Hair follicular keratinocyte (primary cell): ENCODE results near the gene FOXR2. TPM values are rescaled to one million over a fixed set of nuclear protein-coding genes. Genes with fewer than 3 reads are reported as not detected.

Source experiments
- total RNA-seq: library from RNA; depleted of rRNA; stranded (reverse); fragments of >200 nt; gene quantifications from 2 replicates; pipeline ENCODE4 v1.2.3, GENCODE V29; 2015

Gene FOXR2, protein sequence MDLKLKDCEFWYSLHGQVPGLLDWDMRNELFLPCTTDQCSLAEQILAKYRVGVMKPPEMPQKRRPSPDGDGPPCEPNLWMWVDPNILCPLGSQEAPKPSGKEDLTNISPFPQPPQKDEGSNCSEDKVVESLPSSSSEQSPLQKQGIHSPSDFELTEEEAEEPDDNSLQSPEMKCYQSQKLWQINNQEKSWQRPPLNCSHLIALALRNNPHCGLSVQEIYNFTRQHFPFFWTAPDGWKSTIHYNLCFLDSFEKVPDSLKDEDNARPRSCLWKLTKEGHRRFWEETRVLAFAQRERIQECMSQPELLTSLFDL
- not detected in 2 replicates for total RNA-seq

DNA sequence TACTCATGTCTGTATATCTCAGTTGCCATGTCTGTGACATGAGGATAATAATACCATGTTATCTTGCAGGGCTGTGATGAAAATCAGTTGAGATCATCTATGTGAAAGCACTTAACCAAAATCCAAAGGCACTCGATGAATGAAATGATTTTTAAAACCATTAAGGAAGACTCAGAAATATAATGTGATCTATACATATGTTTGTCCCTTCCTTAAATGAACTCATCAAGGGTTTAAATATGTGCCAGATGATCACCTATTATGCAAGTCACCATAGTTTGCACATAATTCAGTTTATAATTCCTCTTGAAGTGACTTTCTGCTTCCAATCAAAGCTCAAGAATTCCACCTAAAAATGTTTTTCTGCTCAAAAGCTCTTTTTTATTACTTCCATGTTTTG is at the start of gene FOXR2:
Gene FOXR2, plus strand, starts transcription at position 301 of the 400 bp plus-strand sequence. CDS start 312 bp downstream, outside the sequence.

Other genes with a start within 250 kb of the FOXR2 start
- 3.8 and 6.0 TPM in 2 replicates for gene MAGEH1, start 171.3 kb upstream of the FOXR2 start, total RNA-seq
- 0.38 and 0.39 TPM in 2 replicates for gene USP51, start 133.6 kb upstream of the FOXR2 start, total RNA-seq
- gene RRAGB, start 94.3 kb downstream of the FOXR2 start, total RNA-seq = 6.0 and 9.1 TPM in 2 replicates